ENCODE data around the gene SLC39A2.

SLC39A2 gene

DNA sequence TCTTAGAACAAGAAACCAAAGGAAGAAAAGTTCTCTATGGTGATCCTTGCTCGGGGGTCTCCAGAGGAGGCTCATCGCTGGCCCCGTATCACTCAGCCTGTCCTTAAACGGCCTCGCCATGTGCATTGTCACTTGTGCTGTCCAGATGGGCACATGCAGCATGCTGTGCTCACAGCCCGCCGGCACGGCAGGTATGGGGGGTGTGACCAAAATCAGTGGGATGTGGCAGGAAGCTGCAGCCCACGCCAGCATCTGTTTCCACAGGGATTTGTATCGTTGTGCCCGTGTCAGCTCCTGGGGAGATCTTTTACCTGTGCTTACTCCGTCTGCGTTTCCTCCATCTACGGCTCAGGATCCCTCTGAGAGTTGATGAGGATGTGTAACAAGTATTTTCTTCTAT, 2.6 kb upstream of the SLC39A2 start:
- in situ Hi-C loops (cut with MboI; ENCODE audit: low sequenced_read_pairs, unreplicated experiment), result no loop called here
- TF ChIP-seq, protein P1, sequence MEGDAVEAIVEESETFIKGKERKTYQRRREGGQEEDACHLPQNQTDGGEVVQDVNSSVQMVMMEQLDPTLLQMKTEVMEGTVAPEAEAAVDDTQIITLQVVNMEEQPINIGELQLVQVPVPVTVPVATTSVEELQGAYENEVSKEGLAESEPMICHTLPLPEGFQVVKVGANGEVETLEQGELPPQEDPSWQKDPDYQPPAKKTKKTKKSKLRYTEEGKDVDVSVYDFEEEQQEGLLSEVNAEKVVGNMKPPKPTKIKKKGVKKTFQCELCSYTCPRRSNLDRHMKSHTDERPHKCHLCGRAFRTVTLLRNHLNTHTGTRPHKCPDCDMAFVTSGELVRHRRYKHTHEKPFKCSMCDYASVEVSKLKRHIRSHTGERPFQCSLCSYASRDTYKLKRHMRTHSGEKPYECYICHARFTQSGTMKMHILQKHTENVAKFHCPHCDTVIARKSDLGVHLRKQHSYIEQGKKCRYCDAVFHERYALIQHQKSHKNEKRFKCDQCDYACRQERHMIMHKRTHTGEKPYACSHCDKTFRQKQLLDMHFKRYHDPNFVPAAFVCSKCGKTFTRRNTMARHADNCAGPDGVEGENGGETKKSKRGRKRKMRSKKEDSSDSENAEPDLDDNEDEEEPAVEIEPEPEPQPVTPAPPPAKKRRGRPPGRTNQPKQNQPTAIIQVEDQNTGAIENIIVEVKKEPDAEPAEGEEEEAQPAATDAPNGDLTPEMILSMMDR (IDR thresholded peaks at IDR 0.05; ENCODE audit: borderline replicate concordance, control extremely low read depth, extremely low read depth, insufficient read depth, missing control alignments), result no peak
- DNase-seq (ENCODE audit: low spot score), result no peak

- in situ Hi-C loops (cut with MboI; ENCODE audit: low sequenced_read_pairs, unreplicated experiment), result no loop called here
- TF ChIP-seq, protein P1 (IDR thresholded peaks at IDR 0.05; ENCODE audit: borderline replicate concordance, control extremely low read depth, extremely low read depth, insufficient read depth, missing control alignments), result no peak
- DNase-seq (ENCODE audit: low spot score), result no peak
Measured at GRCh38 chr14:20997115-20997514, 2.0 kb upstream of the SLC39A2 start.

GRCh38 chr14:20997564-20997963, 1.5 kb upstream of the SLC39A2 start:
- in situ Hi-C loops (cut with MboI; ENCODE audit: low sequenced_read_pairs, unreplicated experiment), result no loop called here
- no peak for DNase-seq (ENCODE audit: low spot score)
- TF ChIP-seq, protein P1 (IDR thresholded peaks at IDR 0.05; ENCODE audit: borderline replicate concordance, control extremely low read depth, extremely low read depth, insufficient read depth, missing control alignments), result no peak

DNA sequence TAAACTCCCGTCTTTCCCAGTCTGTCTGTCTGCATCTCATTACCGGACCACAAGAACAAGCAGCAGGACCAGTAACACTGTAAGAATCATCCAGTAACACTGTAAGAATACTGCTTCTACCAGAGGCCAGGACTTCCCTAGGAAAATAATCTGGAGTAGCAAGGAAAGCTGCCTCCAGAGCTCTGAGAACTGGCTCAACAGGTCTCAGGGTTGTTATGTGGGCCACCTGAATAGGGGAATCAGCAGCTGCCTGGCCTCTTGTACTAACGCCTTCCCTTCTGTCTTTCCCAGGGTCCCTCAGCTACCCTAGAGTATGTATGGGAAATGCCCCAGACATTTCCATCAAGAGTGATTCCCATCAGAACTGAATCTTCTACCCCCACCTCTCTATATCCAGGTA, 954 bp upstream of the SLC39A2 start:
- TF ChIP-seq, protein P1 (IDR thresholded peaks at IDR 0.05; ENCODE audit: borderline replicate concordance, control extremely low read depth, extremely low read depth, insufficient read depth, missing control alignments), result no peak
- DNase-seq (ENCODE audit: low spot score), result no peak
- in situ Hi-C loops (cut with MboI; ENCODE audit: low sequenced_read_pairs, unreplicated experiment), result no loop called here

DNA sequence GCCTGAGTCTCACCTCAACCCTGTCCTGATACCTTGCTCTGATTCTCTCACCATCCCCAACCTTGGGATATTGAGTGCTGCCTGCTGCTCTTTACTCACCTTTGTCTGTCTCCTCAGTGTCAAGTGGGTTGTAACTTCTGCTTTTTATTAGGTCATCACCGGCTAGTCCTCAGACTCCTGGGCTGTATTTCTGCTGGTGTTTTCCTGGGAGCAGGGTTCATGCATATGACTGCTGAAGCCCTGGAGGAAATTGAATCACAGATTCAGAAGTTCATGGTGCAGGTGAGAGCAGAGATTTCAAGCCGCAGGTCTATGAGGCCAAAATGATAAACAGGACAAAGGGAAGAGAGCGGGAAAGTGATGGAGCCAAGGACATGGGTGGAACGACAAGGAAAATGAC, 498 bp downstream of the SLC39A2 start:
- no peak for DNase-seq (ENCODE audit: low spot score)
- TF ChIP-seq, protein P1 (IDR thresholded peaks at IDR 0.05; ENCODE audit: borderline replicate concordance, control extremely low read depth, extremely low read depth, insufficient read depth, missing control alignments), result no peak
- in situ Hi-C loops (cut with MboI; ENCODE audit: low sequenced_read_pairs, unreplicated experiment), result no loop called here

GRCh38 chr14:21001218-21001617, 2.1 kb downstream of the SLC39A2 start:
- TF ChIP-seq, protein P1 (IDR thresholded peaks at IDR 0.05; ENCODE audit: borderline replicate concordance, control extremely low read depth, extremely low read depth, insufficient read depth, missing control alignments), result no peak
- no peak for DNase-seq (ENCODE audit: low spot score)
- in situ Hi-C loops (cut with MboI; ENCODE audit: low sequenced_read_pairs, unreplicated experiment), result no loop called here
